IPS-11a (cell line): ENCODE results near the gene NRP1.

ENCODE experiments used
- H3K4me3 ChIP-seq: one replicate; pipeline ENCODE4 v1.5.1; 2013; ENCODE audit warnings: low read depth, low read length, control low read depth

Gene NRP1

GRCh38 chr10:33192190-33192589 lies 142.3 kb downstream of the NRP1 start:
- no peak overlapping the region for H3K4me3 ChIP-seq

- no peak overlapping the region for H3K4me3 ChIP-seq
Measured at GRCh38 chr10:33190406-33190805, 144.1 kb downstream of the NRP1 start.

GRCh38 chr10:33189808-33190207 lies 144.7 kb downstream of the NRP1 start:
- H3K4me3 ChIP-seq: no peak overlapping the region

GRCh38 chr10:33189363-33189762 lies 145.1 kb downstream of the NRP1 start:
- H3K4me3 ChIP-seq: no peak overlapping the region

- no peak overlapping the region for H3K4me3 ChIP-seq
Measured at GRCh38 chr10:33187427-33187999, 147.0 kb downstream of the NRP1 start.

- no peak overlapping the region for H3K4me3 ChIP-seq
Measured at GRCh38 chr10:33186150-33186549, 148.3 kb downstream of the NRP1 start.

- H3K4me3 ChIP-seq: no peak overlapping the region
Measured at GRCh38 chr10:33183655-33184054, 150.8 kb downstream of the NRP1 start.

- no peak overlapping the region for H3K4me3 ChIP-seq
Measured at GRCh38 chr10:33180921-33181320, 153.5 kb downstream of the NRP1 start.

GRCh38 chr10:33180390-33180789 lies 154.1 kb downstream of the NRP1 start:
- H3K4me3 ChIP-seq: no peak overlapping the region

GRCh38 chr10:33179067-33179466 lies 155.4 kb downstream of the NRP1 start:
- H3K4me3 ChIP-seq: no peak overlapping the region

- H3K4me3 ChIP-seq: no peak overlapping the region
Measured at GRCh38 chr10:33178026-33178755, 156.3 kb downstream of the NRP1 start.

GRCh38 chr10:33176688-33177087 lies 157.8 kb downstream of the NRP1 start:
- no peak overlapping the region for H3K4me3 ChIP-seq

- no peak overlapping the region for H3K4me3 ChIP-seq
Measured at GRCh38 chr10:33174674-33175434, 159.6 kb downstream of the NRP1 start.

- no peak overlapping the region for H3K4me3 ChIP-seq
Measured at GRCh38 chr10:33165911-33166310, 168.6 kb downstream of the NRP1 start.

- H3K4me3 ChIP-seq: no peak overlapping the region
Measured at GRCh38 chr10:33164060-33164709, 170.3 kb downstream of the NRP1 start.

- H3K4me3 ChIP-seq: no peak overlapping the region
Measured at GRCh38 chr10:33162248-33162575, 172.3 kb downstream of the NRP1 start.

- H3K4me3 ChIP-seq: no peak overlapping the region
Measured at GRCh38 chr10:33161550-33162247, 172.8 kb downstream of the NRP1 start.

- no peak overlapping the region for H3K4me3 ChIP-seq
Measured at GRCh38 chr10:33160151-33160550, 174.3 kb downstream of the NRP1 start.

GRCh38 chr10:33157103-33157502 lies 177.4 kb downstream of the NRP1 start:
- no peak overlapping the region for H3K4me3 ChIP-seq

- no peak overlapping the region for H3K4me3 ChIP-seq
Measured at GRCh38 chr10:33155720-33156638, 178.5 kb downstream of the NRP1 start.
